Urinary bladder (tissue), 4 donors: Measurements from ENCODE around the gene MXD1. TPM values are rescaled to one million over a fixed set of nuclear protein-coding genes. Genes with fewer than 3 reads are reported as not detected.

Source experiments
- DNase-seq: peaks from one replicate; pipeline ENCODE4 v3.0.0-alpha.2; 2015; ENCODE audit errors: extremely low spot score
- H3K27ac ChIP-seq: one replicate; pipeline ENCODE4 v1.5.1; 2013; ENCODE audit warnings: low read depth, mild to moderate bottlenecking, moderate library complexity
- H3K36me3 ChIP-seq: one replicate; pipeline ENCODE4 v1.6.1; 2013; ENCODE audit warnings: mild to moderate bottlenecking, moderate library complexity; ENCODE audit not compliant: insufficient read depth
- H3K4me1 ChIP-seq: one replicate; pipeline ENCODE4 v1.6.1; 2013; ENCODE audit warnings: mild to moderate bottlenecking, moderate library complexity; ENCODE audit not compliant: insufficient read depth
- H3K4me3 ChIP-seq: one replicate; pipeline ENCODE4 v1.5.1; 2013; ENCODE audit warnings: low read depth, low read length
- WGBS: extraction: QIAGEN DNeasy Blood & Tissue Kit; methylation state at CpG from one replicate; pipeline ENCODE4 v1.1.7; 2013; 5-methylcytosine and 5-hydroxymethylcytosine counted together
- polyA plus RNA-seq: library from polyadenylated mRNA; stranded (reverse); fragments of 200-250 nt; gene quantifications from one replicate; pipeline ENCODE4 v1.2.3, GENCODE V29; 2013
- total RNA-seq: library from RNA; depleted of rRNA; stranded (reverse); fragments of >200 nt; gene quantifications from one replicate; pipeline ENCODE4 v1.2.3, GENCODE V29; 2014
- donor health status: healthy with polysubstance abuse.
- donor health status: healthy.

Gene MXD1
- total and polyA plus RNA-seq, 2 donors, result 6.5 to 10.2 TPM

DNA sequence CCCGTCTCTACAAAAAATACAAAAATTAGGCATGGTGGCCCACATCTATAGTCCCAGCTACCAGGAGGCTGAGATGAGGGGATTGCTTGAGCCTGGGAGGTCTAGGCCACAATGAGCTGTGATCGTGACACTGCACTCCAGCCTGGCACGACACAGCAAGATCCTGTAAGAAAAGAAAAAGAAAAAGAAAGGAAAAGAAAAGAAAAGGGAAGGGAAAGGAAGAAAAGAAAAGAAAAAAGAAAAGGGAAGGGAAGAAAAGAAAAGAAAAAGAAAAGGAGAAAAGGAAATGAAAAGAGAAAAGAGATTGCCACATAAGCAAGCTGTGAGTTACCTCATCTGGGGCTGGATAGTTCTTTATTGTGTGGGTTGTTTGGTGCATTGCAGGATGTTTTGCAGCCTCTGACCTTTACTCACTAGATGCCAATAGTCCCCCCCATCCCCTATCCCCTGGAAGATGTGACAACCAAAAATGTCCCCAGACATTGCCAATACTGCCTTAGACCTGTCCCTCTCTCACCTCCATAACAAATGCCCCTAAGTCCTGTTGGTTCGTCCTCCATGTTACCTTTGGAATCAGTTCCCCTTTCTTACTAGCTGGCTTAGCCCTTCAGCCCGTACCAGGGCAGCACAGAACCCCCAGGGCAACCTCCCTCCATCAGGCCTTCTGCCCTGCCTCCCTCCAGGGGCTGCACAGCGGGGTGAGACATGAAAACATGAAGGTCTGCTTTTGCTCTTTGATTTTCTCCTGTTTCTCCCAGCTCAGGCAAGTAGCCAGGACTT, 37.6 kb downstream of the MXD1 start:
- Histone ChIP-seq H3K4me1 (no peaks in the 10 kb centered on the region), H3K4me3 (no peak overlapping the region), H3K27ac (no peak overlapping the region), H3K36me3 (no peaks in the 10 kb centered on the region)
- WGBS, result 84% methylated on average over 6 of the region's 6 CpGs
- no peak for DNase-seq

DNA sequence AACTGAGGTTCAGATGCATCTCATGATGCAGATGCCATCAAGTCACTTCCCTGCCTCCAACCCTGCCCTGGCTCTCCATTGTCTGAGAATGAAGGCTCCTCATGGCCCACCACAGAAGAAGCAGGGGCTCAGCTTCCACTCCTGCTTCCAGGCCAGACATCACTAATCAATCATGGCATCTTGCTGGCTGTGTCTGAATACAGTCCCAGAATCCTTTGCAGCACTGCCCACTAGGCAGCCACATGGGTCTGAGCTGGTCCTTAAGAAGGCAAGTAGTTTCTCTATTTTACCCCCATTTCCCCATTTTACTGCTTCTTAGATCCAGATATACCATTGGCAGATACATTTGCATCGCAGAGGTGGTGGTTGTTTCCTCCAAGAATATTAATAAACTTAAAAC, 39.2 kb downstream of the MXD1 start:
- Histone ChIP-seq H3K27ac (no peak overlapping the region), H3K4me3 (no peak overlapping the region), H3K36me3 (no peaks in the 10 kb centered on the region), H3K4me1 (no peaks in the 10 kb centered on the region)
- WGBS, result 97% methylated on average over 1 of the region's 1 CpG
- no peak for DNase-seq

DNA sequence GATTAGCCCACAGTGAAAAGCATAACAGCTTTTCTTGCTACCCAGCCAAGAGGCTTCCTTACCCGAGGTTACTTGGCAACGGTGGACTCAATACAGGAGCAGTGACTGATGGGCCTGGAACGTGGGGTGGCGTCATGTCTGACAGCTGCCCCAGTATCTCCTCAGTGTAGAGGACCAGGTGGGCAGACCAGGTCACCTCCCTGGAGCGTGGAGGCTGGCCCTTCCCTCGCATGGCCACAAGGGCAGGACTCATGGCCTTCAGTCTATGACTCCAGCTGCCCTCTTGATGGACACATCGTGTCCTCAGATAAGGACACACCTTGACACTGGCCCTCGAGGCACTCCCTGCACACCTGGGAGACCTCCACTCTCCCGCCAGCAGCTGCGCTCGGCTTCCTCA, 40.1 kb downstream of the MXD1 start:
- Histone ChIP-seq H3K4me1 (no peaks in the 10 kb centered on the region), H3K4me3 (no peak overlapping the region), H3K36me3 (no peaks in the 10 kb centered on the region), H3K27ac (no peak overlapping the region)
- WGBS, result 91% methylated on average over 11 of the region's 11 CpGs
- no peak for DNase-seq

DNA sequence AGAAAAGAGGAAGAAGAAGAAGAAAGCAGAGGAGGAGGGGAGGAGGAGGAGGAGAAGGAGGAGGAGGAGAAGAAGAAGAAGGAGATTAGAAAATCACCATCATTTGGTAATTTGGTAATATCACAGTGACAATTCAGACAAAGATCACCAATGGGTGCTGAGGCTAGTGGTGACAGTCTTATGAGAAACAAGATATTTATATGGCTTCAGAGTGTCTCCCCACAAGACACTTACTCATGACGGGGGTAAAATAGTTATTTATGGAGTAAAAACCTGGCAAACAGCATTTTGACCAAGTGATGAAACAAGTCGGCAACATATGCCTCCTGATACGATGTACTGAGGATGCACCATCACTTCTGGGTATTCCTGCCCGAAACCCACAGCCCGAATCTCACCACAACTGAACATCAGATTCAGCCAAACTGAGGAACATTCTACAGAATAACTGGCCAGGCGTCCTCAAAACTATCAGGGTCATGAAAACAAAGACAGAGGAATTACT, 41.6 kb downstream of the MXD1 start:
- 91% methylated on average over 6 of the region's 6 CpGs for WGBS

DNA sequence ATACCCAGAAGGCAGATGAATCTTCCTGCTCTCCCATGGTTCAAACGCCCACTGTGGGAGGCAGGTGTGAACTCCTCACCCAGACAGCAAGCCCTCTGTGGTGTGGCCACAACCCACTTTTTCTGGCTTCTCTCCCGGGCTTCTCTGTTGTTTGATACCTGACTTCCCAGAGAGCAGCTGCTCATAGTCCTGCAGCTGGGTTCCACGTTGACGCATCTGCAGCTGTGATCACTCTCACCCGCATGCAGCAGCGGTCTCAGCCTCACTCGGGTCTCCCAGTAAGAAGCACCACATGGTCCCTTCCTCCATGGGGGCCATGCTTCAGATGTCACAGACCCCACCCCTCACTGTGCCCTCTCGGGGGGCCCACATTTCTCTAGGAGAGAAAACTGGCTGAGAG, 43.1 kb downstream of the MXD1 start:
- Histone ChIP-seq H3K36me3 (no peaks in the 10 kb centered on the region), H3K27ac (no peak overlapping the region), H3K4me3 (no peak overlapping the region), H3K4me1 (no peaks in the 10 kb centered on the region)
- no peak for DNase-seq
- WGBS, result 40% methylated on average over 8 of the region's 8 CpGs

More for the DNA sequence above, 41.6 kb downstream of the MXD1 start:
- no peak overlapping the region for H3K27ac ChIP-seq
- no peak for DNase-seq
- no peaks in the 10 kb centered on the region for H3K36me3 ChIP-seq
- H3K4me3 ChIP-seq, result no peak overlapping the region
- H3K4me1 ChIP-seq, result no peaks in the 10 kb centered on the region

DNA sequence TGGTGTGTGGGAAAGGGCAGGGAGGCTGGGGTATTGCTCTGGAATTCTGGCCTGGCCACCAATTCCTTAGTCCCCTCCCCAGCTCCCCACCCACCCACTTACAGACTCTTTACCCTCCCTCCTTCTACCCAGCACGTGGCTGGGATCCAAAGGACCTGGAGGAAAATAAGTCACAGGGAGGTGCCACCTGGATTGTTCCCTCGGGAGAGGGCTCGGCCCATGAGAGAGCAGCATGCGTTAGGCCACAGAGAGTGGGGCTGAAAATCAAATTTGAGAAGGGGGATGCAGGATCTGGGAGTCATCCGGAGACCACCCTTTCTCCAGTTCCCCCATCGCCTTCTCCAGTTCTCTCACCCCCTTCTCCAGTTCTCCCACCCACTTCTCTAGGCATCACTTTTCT, 43.6 kb downstream of the MXD1 start:
- Histone ChIP-seq H3K4me3 (no peak overlapping the region), H3K4me1 (no peaks in the 10 kb centered on the region), H3K27ac (no peak overlapping the region), H3K36me3 (no peaks in the 10 kb centered on the region)
- 74% methylated on average over 6 of the region's 6 CpGs for WGBS
- DNase-seq, result no peak

DNA sequence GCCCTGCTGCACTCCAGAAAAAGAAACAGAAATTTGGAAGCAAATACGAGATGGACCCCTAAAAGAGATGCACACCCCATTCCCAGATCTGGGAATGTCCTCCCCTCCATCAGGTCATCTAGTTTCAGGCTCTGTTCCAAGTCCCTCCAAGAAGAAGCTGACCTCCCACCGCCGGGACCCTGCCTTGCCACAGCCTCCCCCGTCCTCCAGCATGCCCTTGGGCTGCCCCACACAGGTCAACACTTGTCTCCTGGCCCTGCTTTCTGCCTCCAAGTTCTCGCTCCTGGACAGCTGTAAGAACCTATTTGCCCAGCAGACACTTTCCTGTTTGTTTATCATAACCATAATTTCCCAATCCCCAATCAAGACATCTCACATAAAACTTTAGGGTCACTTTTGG, 44.5 kb downstream of the MXD1 start:
- no peak for DNase-seq
- Histone ChIP-seq H3K4me3 (no peak overlapping the region), H3K27ac (no peak overlapping the region), H3K4me1 (no peaks in the 10 kb centered on the region), H3K36me3 (no peaks in the 10 kb centered on the region)
- 80% methylated on average over 5 of the region's 5 CpGs for WGBS

DNA sequence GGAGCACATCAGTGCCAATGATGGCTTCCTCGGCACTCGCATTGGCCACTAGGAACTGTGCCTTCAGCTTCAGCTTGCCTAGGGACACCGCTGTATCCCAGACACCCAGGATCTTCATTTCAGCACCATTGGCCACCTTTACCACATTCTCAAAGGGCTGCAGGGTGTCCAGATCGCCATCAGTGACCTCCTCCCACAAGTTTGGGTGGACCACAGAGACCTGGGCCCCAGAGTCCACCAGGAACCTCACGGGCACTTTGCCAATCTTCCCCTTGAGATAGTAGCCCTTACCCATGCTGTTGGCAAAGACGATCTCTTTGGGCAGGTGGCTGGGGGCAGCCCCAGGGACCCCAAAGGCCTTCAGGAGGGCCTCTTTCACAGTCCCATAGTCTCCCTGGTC, 45.9 kb downstream of the MXD1 start:
- Histone ChIP-seq H3K4me3 (no peak overlapping the region), H3K27ac (no peak overlapping the region), H3K4me1 (no peaks in the 10 kb centered on the region), H3K36me3 (no peaks in the 10 kb centered on the region)
- 97% methylated on average over 6 of the region's 6 CpGs for WGBS
- DNase-seq, result no peak

DNA sequence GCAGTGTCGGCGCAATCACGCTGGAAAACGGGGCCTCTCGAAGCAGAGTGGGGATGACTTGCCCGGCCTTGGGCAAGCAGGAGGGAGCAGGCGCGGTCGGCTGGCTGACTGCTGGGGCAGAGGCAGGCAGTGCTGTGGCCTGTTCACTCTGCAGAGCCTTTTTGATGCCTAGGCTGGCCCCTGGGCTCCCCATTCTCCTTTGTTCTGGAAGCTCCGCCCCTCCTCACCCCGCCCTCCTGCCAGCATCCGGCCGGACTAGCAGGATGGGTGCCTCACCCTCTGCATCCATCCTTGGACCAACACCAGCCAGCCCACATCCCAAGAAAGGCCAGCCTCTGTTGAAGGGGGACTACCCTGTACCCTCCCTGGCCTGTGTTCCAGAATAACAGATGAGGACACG, 46.6 kb downstream of the MXD1 start, which contains the start of gene ASPRV1:
Gene ASPRV1 (minus strand): TSS at position 136 of the 400 bp plus-strand sequence. CDS start 195 bp downstream, outside the sequence.
- Histone ChIP-seq H3K27ac (no peak within 1 kb of the TSS), H3K4me1 (no peaks in the 10 kb centered on the region), H3K4me3 (no peak within 1 kb of the TSS), H3K36me3 (no peaks in the 10 kb centered on the region)
- 87% methylated on average over 14 of the region's 14 CpGs for WGBS
- no peak for DNase-seq

DNA sequence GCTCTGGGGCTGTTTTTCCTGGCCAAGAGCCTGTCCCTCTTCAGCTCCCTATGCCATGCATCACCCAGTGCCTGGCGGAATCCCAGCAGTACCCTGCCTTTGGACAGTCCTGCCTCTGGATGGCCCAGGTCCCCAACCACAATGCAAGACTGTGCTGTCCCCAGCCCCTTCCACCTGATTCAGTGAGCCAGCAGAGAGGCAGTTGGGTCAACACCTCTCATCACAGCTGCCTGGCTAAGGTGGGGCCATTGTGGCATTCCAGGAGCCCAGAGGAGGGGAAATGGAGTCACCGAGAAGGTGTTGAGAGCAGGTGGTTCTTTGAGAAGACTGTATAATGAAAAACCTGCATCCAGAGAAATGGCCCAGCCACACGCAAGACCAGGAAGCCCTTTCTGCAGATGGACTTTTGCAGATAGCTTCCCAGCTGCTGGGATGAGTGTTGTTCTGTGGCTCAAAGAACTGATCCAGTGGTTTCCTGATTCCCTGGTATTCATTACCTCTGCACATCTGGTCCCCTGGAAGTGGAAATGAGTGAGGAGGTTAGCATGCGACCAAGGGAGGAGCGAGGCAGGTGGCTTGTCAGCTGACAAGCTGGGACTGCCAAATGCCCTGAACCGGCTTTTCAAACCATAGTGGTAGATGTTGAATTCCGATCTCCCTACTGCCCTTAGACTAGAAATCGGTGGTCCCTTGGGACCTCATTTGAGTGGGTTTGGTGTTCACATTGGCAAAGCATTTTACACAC, 48.2 kb downstream of the MXD1 start:
- no peak for DNase-seq
- no peak overlapping the region for H3K4me3 ChIP-seq
- H3K36me3 ChIP-seq, result no peaks in the 10 kb centered on the region
- 97% methylated on average over 8 of the region's 8 CpGs for WGBS
- no peaks in the 10 kb centered on the region for H3K4me1 ChIP-seq
- no peak overlapping the region for H3K27ac ChIP-seq

DNA sequence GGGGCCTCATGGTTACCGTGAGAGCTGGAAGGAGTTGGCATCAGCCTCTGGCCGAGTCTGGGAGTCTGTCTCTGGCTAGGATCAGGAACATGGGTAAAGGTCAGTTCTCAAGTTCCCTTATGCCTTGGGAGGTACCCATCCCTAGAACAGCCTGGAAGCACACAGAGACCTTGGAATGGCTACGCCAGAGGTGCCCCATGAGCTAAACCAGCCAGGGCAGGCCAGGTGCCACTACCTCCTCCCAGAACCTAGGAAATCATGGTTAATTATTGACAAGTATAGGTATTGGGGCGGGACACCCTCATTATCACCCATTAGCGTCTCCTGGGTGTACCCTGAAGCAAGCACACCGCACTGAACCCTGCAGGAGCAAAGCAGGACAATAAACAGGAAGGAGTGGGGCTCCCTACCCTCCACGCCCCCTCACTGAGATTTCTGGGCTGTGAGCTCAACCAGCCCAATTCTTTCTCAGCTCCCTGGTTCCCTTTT, 49.5 kb downstream of the MXD1 start:
- Histone ChIP-seq H3K27ac (no peak overlapping the region), H3K4me3 (no peak overlapping the region), H3K4me1 (no peaks in the 10 kb centered on the region), H3K36me3 (no peaks in the 10 kb centered on the region)
- DNase-seq, result no peak
- 88% methylated on average over 7 of the region's 7 CpGs for WGBS

DNA sequence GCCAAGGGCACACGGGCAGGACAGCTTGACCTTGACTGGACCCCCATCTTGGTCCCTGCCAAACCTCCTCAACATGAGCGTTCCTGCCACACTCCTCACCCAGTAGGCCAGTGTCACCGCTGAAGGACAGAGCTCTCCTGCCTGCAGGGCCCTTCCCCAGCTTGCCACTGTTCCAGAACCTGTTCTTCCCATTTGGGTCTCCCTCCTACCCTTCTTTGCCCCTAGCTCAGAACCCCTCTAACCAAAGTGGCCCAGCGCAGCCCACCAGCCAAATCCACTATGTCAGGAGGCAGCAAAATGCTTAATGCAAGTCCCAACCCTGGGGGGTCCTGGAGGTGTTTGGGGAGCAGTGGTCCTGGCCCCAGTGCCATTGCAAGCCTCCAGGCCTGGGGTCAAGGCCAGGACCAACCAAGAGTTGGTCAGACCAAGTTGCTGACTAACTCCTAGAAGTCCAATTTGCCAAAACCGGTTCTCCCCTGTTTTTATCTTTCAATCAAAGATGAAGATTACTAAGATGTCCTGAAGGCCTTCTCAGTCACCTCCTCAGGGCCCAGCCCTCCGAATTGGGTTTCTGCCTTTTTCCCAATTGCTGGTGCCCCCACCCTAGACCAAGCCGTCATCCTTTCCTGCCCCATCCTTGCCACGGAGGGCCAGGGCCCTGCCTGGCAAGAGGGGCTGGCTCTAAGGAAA, 51.0 kb downstream of the MXD1 start:
- 93% methylated on average over 8 of the region's 8 CpGs for WGBS
- Histone ChIP-seq H3K27ac (no peak overlapping the region), H3K4me1 (no peaks in the 10 kb centered on the region), H3K4me3 (no peak overlapping the region), H3K36me3 (no peaks in the 10 kb centered on the region)
- no peak for DNase-seq

DNA sequence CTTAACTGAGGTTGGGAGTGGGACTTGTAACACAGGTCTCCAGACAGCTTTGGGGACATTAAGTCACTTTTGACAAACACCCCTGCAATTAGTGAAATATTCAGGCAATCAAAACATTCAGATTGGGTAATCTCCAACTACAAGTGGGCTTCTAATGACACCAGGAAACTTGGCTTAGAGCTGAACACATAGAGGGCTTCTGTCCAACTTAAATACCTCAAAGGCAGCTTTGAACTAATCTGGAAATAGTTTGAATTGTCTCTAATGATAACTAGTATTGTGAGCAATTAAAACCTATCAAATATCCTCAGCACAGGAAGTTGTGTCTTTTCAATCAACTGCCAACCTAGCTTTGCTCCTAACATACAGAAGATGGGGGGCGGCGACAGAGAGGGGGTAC, 51.6 kb downstream of the MXD1 start:
- WGBS, result 98% methylated on average over 2 of the region's 2 CpGs
- no peak for DNase-seq
- Histone ChIP-seq H3K27ac (no peak overlapping the region), H3K4me3 (no peak overlapping the region), H3K36me3 (no peaks in the 10 kb centered on the region), H3K4me1 (no peaks in the 10 kb centered on the region)
